ENCODE results near the gene STUB1.

DNA sequence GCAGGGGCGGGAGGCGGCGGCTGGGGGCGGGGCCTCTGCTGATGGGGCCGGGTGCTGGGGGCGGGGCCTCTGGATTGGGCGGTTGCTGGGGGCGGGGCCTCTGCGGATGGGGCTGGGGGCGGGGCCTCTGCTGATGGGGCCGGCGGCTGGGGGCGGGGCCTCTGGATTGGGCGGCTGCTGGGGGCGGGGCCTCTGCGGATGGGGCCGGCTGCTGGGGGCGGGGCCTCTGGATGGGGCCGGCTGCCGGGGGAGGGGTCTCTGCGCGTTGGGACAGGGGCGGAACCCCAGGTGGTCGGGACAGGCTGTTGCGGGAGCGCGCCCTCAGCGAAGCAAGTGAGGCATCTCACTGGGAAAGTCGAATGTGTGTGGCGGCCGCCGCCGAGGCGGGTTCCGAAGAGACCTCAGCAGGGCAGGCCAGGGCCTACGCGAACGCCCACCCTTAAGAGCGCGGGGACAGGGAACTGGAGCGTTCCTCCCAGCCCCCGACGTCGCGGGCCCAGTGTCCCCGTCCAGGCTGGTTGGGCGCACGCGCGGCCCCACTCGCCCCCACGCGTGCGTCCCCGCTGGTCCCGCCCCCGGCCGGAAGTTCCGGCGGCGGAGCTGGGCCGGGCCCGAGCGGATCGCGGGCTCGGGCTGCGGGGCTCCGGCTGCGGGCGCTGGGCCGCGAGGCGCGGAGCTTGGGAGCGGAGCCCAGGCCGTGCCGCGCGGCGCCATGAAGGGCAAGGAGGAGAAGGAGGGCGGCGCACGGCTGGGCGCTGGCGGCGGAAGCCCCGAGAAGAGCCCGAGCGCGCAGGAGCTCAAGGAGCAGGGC, at the start of gene STUB1:
- TF ChIP-seq, protein P1, sequence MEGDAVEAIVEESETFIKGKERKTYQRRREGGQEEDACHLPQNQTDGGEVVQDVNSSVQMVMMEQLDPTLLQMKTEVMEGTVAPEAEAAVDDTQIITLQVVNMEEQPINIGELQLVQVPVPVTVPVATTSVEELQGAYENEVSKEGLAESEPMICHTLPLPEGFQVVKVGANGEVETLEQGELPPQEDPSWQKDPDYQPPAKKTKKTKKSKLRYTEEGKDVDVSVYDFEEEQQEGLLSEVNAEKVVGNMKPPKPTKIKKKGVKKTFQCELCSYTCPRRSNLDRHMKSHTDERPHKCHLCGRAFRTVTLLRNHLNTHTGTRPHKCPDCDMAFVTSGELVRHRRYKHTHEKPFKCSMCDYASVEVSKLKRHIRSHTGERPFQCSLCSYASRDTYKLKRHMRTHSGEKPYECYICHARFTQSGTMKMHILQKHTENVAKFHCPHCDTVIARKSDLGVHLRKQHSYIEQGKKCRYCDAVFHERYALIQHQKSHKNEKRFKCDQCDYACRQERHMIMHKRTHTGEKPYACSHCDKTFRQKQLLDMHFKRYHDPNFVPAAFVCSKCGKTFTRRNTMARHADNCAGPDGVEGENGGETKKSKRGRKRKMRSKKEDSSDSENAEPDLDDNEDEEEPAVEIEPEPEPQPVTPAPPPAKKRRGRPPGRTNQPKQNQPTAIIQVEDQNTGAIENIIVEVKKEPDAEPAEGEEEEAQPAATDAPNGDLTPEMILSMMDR (IDR thresholded peaks at IDR 0.05), result no peak
- TF ChIP-seq POLR2AphosphoS5 (IDR thresholded peaks at IDR 0.05), result peak in 2 of 3 donors; percentile 59 to 74

Measured in transverse colon (tissue), 4 donors.